Islet precursor cell (in vitro differentiated cells): ENCODE results near the gene RASAL1.

Source experiments
- DNase-seq: peaks from one replicate; pipeline ENCODE4 v3.0.0-alpha.2; 2018

Gene RASAL1, protein sequence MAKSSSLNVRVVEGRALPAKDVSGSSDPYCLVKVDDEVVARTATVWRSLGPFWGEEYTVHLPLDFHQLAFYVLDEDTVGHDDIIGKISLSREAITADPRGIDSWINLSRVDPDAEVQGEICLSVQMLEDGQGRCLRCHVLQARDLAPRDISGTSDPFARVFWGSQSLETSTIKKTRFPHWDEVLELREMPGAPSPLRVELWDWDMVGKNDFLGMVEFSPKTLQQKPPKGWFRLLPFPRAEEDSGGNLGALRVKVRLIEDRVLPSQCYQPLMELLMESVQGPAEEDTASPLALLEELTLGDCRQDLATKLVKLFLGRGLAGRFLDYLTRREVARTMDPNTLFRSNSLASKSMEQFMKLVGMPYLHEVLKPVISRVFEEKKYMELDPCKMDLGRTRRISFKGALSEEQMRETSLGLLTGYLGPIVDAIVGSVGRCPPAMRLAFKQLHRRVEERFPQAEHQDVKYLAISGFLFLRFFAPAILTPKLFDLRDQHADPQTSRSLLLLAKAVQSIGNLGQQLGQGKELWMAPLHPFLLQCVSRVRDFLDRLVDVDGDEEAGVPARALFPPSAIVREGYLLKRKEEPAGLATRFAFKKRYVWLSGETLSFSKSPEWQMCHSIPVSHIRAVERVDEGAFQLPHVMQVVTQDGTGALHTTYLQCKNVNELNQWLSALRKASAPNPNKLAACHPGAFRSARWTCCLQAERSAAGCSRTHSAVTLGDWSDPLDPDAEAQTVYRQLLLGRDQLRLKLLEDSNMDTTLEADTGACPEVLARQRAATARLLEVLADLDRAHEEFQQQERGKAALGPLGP

DNA sequence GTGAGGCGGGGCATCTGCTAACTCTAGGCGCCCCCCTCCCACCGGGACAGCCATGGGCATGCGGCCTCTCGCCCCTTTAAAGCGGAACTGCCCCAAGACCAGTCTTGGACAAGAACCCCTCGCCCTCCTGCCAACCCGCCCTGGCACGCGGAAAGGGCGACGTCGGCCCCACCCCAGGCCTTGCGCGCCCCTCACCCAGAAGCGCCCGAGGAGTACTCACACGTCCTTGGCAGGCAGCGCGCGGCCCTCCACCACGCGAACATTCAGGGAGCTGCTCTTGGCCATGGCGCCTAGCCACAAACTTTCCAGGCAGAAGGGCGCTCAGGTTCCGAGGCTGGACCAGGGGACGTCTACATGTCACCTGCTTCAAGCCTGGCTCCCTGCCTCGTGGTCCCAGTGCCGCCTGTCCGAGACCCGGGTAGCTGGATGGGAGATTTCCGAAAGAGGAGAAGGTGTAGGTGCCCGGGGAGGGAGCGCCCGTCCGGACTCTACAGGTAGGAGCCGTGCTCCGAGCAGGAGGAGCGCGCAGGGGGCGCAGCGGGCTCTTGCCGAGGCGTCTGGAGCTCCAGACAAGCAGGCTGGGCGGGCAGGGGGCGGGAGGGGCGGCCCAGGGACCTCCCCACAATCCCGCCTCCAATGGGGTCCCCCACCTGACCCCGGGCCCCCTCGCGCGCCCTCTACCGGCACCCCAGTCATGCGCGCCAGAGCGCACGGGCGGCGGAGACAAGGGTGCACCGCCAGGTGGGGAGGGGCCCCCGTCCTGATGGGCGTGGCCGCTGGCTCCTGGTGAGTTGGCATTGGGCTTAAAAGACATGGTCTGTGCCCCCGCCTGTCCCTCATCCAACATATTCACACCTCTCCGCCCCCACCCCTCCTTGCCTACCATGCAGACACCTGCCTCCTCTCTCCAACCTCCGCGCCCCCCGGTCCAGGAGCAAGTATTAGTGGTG lies at the start of gene RASAL1:
Gene RASAL1, minus strand, starts transcription at position 584 of the 950 bp plus-strand sequence. Its CDS starts 299 bp downstream, at position 285.
- DNase-seq = peak; percentile 90

DNA sequence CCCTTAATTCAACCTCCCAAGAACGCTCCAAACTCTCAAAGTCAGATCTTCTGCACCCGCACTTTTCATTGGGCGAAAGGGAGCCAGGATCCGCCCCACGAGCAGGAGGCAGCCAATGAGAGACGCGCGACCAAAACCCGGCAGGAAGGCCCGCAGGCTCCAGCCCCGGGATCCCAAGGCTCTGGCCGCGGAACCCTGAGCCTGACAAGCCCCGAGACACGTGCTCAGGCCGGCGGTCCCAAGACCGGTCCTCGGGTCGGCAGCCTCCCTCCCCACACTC lies 49.3 kb upstream of the RASAL1 start:
- DNase-seq = peak; percentile 95

DNA sequence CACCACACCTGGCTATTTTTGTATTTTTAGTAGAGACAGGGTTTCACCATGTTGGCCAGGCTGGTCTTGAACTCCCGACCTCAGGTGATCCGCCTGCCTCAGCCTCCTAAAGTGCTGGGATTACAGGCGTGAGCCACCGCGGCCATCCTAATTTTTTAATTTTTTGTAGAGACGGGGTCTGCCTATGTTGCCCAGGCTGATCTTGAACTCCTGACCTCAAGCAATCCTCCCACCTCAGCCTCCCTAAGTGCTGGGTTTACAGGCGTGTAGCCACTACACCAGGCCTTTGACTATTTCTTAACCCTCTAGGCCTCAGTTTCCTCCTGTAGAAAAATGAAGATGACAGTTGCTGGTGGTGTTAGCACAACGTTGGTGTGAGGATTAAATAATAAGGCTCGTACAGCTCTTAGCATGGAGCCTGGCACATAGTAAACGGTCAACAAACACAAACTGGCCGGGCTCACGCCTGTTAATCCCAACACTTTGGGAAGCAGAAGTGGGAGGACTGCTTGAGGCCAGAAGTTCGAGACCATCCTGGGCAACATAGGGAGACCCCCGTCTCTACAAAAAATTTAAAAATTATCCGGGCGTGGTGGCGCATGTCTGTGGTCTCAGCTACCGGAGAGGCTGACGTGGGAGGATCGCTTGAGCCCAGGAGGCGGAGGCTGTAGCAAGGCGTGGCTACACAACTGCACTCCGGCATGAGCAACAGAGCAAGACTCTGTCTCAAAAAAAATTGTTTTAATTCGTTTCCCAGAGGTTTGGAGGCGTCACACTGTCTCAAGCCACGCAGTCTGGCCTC lies 48.7 kb upstream of the RASAL1 start:
- peak; percentile 92 for DNase-seq

DNA sequence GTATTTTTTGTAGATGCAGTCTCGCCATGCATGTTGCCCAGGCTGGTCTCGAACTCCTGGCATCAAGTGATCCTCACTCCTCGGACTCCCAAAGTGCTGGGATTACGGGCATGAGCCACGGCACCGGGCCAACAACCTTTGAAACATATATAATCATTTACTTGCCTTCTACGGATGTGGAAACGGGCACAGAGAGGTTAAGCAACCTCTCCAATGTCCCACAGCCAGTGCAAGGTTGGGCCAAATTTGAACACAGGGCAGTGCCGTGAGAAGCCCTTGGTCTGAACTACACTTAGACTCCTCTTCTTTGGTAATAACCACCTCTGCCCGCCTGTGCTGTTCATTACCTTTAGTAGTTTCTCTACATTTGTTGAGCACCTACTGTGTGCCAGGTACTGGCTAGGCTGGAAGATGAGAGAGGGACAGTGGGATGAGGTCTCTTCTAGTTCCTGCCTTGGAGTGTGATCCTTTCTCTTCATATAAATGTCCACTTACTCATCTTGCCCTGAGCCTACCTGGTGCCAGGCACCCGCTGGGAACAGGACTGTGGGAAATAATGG lies 47.5 kb upstream of the RASAL1 start:
- DNase-seq = no peak

DNA sequence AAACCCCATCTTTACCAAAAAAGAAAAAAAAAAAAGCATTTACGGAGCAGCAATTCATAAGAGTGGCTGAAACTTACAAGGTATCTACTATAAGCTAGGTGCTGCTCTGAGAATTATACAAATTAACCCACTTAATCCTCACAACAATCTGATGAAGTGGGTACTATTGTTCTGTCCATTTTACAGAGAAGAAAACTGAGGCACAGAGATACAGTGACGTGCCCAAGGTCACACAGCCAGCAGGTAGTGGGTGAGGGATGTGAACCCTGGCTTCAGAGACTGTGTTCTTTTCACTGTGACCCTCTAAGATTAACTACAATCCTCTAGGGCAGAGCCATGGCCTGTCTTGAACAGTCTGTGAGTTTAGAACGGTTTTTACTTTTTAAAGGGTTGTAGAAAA lies 46.4 kb upstream of the RASAL1 start:
- no peak for DNase-seq

DNA sequence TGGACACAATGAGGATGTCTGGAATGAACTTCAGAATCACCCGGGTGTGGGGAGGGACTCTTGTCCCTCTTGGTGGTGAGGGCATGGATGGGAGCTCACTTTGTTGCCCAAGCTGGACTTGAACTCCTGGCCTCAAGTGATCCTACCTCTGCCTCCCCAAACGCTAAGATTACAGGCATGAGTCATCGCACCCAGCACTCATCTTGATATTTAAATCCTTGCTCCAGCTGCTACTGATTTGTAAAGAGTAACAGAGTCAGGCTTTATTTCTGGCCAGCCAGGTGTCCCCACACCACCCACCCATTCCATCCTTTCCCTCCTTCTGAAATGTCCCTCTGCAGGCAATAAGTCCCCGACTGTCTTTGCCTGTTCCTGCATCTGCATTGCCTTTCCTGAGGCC lies 44.8 kb upstream of the RASAL1 start:
- no peak for DNase-seq

DNA sequence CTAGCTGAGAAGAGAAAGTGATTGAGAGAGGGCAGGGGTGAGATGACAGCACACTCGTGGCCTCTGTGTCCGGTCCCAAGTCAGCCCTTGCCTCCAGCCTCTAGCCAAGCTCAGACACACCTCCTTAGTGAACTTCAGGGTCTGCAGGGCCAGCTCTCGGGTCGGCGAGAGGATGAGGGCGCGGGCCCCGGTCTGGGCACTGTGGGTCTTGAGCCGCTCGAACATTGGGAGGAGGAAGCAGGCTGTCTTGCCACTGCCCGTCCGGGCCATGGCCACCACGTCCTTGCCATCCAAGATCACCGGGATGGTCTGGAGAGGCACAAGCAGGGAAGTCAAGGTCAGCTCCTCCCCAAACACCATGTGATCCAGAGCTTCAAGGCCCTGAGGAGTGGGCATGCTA lies 43.5 kb upstream of the RASAL1 start:
- DNase-seq = no peak

DNA sequence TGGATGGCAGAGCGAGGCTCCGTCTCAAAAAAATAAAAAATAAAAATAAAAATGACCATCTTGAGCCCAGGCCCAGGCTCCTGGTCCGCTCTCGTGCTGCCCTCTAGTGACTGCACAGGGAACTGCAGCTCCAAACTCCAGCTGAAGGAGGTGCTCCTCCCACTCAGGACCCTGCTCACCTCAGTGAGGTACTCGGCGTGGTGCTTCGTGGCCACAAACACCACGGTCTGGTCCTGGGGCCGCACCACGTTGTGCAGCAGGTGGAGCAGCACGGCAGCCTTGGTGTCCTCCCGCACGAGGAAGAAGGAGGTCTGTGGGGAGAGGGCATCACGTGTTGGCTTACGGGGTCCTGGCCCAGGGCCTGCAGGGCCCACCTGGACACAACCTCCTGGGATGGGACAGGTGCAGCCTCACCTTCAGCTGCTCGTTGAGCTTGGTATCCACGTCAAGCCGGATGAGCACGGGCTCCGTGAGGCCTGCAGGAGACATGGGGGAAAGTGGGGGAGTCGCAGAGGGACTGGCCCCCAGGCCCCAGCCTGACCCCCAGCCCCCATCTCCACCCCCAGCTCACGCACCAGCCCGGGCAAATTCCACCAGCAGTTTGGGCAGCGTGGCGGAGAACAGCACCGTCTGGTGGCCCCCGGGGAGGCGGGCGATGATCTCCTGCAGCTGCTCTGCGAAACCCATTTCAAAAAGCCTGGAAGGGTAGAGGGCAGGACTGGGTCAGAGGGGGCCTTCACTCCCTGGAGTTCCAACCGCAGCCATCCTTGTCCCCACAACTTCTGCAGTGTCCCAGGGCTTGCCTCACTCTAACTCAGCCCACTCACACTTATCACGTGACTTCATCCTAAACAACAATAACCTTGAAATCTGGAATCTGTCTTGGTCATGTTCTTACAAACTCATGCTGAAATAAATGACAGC lies 39.2 kb upstream of the RASAL1 start:
- DNase-seq = peak; percentile 89

DNA sequence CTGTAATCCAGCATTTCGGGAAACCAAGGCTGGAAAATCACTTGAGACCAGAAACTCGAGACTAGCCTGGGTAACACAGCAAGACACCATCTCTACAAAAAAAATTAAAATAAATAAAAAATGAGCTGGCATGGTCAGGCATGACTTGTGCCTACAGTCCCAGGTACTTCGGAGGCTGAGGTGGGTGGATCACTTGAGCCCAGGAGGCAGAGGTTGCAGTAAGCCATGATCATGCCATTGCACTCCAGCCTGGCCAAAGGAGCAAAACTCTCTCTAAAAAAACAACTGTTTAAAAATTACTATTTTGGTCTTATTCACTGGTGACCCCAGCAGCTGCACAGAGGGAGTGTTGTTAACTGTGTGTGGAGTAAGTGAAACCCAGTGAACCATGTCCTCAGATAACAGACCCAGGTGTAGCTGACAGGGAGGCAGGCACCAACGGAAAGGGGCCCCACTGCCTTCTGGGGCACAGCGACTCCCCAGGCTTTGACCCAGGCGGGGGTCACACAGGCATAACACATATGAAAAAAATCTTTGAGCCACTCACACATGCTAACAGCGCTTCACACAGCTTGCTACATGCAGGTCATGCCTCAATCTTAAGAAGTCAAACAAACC lies 37.6 kb upstream of the RASAL1 start:
- no peak for DNase-seq

DNA sequence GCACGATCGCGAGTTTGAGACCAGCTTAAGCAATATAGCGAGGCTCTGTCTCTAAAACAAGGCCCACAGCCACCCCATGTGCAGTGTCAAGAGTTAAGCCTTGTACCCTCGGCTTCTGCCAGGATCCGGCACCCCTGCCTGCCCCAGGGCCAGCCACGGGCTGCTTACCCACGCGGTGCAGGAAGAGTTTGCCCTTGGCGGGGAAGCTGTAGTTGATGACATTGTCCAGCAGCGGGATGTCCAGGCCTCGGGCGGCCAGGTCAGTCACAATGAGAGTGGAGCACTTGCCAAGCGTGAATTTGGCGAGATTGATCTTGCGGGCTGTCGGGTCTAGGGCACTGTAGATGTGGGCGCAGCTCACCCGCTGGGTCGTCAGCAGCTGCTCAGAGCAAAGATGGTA lies 36.6 kb upstream of the RASAL1 start:
- DNase-seq = no peak

DNA sequence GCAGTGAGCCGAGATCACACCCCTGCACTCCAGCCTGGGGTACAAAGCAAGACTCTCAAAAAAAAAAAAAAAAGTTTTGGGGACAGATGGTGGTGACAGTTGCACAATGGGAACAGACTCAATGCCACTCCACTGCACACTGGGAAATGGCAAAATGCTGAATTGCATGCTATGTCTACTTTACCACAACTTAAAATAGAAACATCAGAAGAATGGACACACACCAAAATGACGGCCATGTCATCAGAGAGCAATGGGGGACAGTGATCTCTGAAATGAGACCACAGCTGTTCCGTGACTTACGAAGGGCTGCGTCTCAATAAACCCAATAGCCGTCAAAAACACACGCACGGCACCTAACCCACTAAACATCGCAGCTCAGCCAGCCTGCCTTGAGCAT lies 36.0 kb upstream of the RASAL1 start:
- DNase-seq = no peak

DNA sequence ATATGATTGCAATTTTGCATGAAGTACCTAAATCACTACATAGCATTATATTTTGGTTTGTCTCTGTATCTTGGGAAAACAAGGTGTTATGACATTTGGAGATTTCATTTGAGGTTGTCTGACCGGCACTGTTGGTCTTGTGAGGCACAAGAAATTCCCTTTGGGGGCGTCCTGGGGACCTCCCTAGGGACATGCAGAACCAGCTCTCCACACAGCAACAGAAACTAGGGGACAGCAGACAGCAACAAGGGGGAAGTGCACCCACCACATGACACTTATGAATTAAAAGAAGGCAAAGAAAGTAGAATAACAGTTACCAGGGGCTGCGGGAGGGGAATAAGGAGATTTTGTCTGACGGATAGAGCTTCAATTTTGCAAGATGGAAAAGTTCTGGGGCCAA lies 35.4 kb upstream of the RASAL1 start:
- no peak for DNase-seq

DNA sequence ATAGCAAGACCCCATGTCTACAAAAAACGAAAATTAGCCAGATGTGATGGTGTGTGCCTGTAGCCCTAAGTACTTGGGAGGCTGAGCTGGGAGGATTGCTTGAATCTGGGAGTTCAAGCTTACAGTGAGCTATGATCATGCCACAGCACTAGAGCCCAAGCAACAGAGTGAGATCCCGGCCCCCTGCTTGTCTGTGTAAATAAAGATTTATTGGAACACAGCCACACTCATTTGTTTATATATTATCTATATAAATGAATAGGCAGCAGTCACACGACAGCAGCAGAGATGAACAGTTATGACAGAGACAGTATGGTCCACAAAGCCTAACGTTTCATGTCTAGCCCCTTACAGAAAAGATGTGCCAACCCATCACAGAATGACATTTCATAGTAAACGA lies 34.9 kb upstream of the RASAL1 start:
- no peak for DNase-seq

DNA sequence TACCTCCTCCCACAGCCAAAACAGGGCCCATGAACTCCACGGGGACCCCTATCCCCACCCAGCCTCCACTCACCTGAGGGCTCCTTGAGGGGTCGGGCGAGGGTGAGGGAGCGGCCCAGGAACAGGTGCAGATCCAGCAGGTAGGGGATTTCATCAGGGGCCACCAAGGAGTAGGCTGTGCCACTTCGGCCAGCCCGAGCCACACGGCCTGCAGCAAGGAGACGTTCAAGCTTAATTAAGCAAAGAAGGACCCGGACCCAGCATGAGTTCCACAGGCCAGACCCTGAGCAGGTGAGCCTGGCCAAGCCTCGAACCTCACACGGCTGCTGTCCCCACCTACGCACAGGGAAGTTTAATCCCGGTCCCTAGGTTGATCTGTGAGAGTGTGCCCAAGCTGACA lies 34.1 kb upstream of the RASAL1 start:
- no peak for DNase-seq

DNA sequence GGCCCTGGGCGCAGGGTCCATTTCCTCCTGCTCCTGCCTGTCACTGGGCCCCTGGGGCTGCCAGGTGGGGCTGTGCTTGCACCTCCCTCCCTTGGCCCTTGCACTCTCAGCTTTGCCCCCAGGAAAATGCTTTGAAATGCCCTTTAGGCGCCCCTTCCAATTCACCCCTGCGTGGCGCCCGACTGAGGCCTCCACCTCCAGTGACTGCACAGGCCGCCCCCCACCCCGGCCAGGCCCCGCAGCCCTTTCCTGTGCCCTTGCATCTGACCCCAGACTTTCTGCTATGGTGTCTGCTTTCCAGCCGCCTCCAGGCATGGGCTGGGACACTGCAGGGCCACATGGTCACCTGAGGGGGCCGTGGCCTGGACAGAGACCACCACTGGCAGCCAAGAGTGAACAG lies 32.3 kb upstream of the RASAL1 start:
- no peak for DNase-seq

DNA sequence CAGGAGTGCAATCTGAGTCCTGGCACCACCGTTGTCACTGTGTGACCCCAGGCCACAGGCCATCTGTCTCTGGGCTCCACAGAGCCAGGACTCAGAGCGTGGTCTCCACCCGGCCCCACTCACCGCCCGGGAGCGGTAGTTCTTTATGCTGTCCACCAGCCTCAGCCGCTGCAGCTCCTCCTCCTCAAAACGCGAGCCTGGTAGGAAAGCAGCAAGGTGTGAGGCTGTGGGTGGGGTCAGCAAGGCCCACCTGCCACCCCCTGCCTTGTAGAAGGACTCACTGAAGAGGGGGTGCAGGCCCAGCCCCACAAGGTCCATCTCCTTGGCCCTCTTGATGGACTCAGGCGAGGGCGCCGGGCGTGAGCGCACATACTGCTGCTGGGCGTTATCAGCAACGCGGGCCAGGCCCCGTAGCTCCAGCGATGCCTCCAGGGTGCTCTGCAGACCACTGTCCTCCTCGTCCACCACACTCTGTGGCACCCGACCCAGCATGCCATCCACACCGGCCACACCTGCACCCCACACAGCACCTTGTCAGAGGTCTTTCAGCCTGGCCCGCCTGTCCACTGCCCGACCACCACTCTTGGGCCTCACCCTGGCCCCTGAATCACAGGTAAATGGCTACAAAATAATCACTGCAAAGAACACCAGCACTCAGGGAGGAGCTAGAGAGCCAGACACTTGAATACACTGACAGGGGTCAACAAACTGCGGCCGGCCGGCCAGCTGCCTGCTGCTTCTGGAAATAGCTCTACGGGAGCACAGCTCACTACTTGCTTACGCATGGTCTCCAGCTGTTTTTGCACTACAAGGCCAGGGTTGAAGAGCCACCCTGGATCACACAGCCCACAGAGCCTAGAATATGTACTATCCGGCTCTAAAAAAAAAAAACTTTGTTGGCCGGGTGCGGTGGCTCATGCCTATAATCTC lies 30.2 kb upstream of the RASAL1 start:
- no peak for DNase-seq

DNA sequence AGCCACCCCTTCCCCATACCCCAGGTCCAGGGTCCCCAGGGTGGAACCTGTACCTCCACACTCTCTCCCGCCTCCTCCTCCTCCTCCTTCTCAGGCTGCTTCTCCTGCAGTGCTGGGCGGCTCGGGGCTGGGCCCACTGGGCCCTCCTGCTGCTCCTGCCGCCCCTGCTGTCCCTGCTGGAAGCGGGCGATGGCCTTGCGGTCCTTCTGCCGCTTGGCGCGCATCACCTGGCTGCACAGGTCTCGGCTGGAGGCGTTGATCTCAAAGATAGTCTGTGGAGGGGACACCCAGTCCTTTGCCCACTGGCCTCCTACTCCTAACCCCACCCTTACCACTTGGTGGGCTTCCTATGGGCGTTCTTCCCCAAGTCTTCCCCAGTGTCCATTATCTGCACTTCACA lies 28.5 kb upstream of the RASAL1 start:
- no peak for DNase-seq

DNA sequence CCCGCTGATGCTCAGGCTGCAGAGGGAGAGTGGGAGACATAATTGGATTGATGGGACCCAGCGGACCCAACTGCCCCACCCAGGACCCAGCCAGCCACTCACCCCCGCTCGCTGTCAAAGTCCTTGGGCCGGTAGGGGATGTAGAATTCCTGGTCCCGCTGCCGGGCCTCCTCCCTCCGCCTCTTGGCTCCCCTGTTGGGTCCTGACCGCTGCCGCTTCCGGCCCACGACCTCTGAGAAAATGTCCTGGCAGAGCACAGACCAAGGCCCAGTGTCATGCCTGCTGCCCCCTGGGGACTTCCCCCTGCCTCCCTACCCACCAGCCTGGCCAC lies 27.4 kb upstream of the RASAL1 start:
- no peak for DNase-seq
